GM19193 (cell line): ENCODE measurements around the gene GDF10.

Experiments used
- POLR2A ChIP-seq: IDR thresholded peaks from 4 replicates; pipeline ENCODE4 v1.6.1; 2011; ENCODE audit not compliant: insufficient read depth, insufficient read length; ENCODE audit errors: extremely low read depth

GDF10 gene

GRCh38 chr10:47344996-47345870 lies 45.2 kb downstream of the GDF10 start:
- no peak for TF ChIP-seq POLR2A

GRCh38 chr10:47346581-47347302 lies 46.7 kb downstream of the GDF10 start:
- TF ChIP-seq POLR2A: no peak

GRCh38 chr10:47347303-47347675 lies 47.3 kb downstream of the GDF10 start:
- no peak for TF ChIP-seq POLR2A

GRCh38 chr10:47348138-47348651 lies 48.2 kb downstream of the GDF10 start, which contains the start of gene RBP3:
RBP3 (plus strand) TSS chr10:47348363; CDS start chr10:47348485, 122 bp downstream.
- no peak for TF ChIP-seq POLR2A

- no peak for TF ChIP-seq POLR2A
These were observed 48.9 kb downstream of the GDF10 start for GRCh38 chr10:47348661-47349470.

GRCh38 chr10:47349516-47349915 lies 49.5 kb downstream of the GDF10 start:
- no peak for TF ChIP-seq POLR2A

- TF ChIP-seq POLR2A: no peak
These were observed 50.0 kb downstream of the GDF10 start for GRCh38 chr10:47349941-47350371.

GRCh38 chr10:47350671-47351640 lies 51.0 kb downstream of the GDF10 start:
- no peak for TF ChIP-seq POLR2A

- TF ChIP-seq POLR2A: no peak
These were observed 52.2 kb downstream of the GDF10 start for GRCh38 chr10:47351899-47352815.

GRCh38 chr10:47353351-47353750 lies 53.4 kb downstream of the GDF10 start:
- no peak for TF ChIP-seq POLR2A

GRCh38 chr10:47354165-47354564 lies 54.2 kb downstream of the GDF10 start:
- TF ChIP-seq POLR2A: no peak

GRCh38 chr10:47354900-47355299 lies 54.9 kb downstream of the GDF10 start:
- TF ChIP-seq POLR2A: no peak

- no peak for TF ChIP-seq POLR2A
These were observed 56.7 kb downstream of the GDF10 start for GRCh38 chr10:47356708-47357107.
